Inflammatory macrophage treated with lipopolysaccharide for 4 hours (primary cell): ENCODE measurements around the gene BBOX1.
"Not testable (repeated sequence)": the region's sequence is repeated elsewhere in the genome, so short reads cannot be mapped to it uniquely, and the experiment has no call there.

Experiments
- DNase-seq: peaks from one replicate; pipeline ENCODE4 v3.0.0-alpha.2; 2020

The BBOX1 gene

GRCh38 chr11:27084518-27084917, 43.9 kb downstream of the BBOX1 start:
- no peak for DNase-seq

GRCh38 chr11:27085111-27085510, 44.5 kb downstream of the BBOX1 start:
- no peak for DNase-seq

- DNase-seq: no peak
These were observed 45.0 kb downstream of the BBOX1 start for GRCh38 chr11:27085605-27086004.

GRCh38 chr11:27087432-27087831, 46.8 kb downstream of the BBOX1 start:
- no peak for DNase-seq

- DNase-seq: no peak
These were observed 47.7 kb downstream of the BBOX1 start for GRCh38 chr11:27088353-27088752.

GRCh38 chr11:27089746-27090145, 49.1 kb downstream of the BBOX1 start:
- DNase-seq: no peak

- not testable (repeated sequence) for DNase-seq
These were observed 49.8 kb downstream of the BBOX1 start for GRCh38 chr11:27090357-27090948.

GRCh38 chr11:27094120-27094519, 53.5 kb downstream of the BBOX1 start:
- DNase-seq: no peak

- DNase-seq: no peak
These were observed 54.4 kb downstream of the BBOX1 start for GRCh38 chr11:27095059-27095458.

- no peak for DNase-seq
These were observed 55.3 kb downstream of the BBOX1 start for GRCh38 chr11:27095887-27096286.

GRCh38 chr11:27097551-27097950, 56.9 kb downstream of the BBOX1 start:
- no peak for DNase-seq

- no peak for DNase-seq
These were observed 59.9 kb downstream of the BBOX1 start for GRCh38 chr11:27100534-27100933.

- DNase-seq: no peak
These were observed 66.9 kb downstream of the BBOX1 start for GRCh38 chr11:27107548-27107947.

- no peak for DNase-seq
These were observed 68.2 kb downstream of the BBOX1 start for GRCh38 chr11:27108809-27109208.

GRCh38 chr11:27111896-27112295, 71.3 kb downstream of the BBOX1 start:
- DNase-seq: no peak

- DNase-seq: no peak
These were observed 72.3 kb downstream of the BBOX1 start for GRCh38 chr11:27112946-27113345.

GRCh38 chr11:27115051-27115650, 74.5 kb downstream of the BBOX1 start:
- DNase-seq: no peak

- no peak for DNase-seq
These were observed 76.1 kb downstream of the BBOX1 start for GRCh38 chr11:27116684-27117083.

GRCh38 chr11:27118371-27118770, 77.8 kb downstream of the BBOX1 start:
- no peak for DNase-seq

GRCh38 chr11:27118949-27119348, 78.3 kb downstream of the BBOX1 start:
- DNase-seq: no peak

GRCh38 chr11:27119396-27119795, 78.8 kb downstream of the BBOX1 start:
- no peak for DNase-seq

GRCh38 chr11:27120211-27120610, 79.6 kb downstream of the BBOX1 start:
- no peak for DNase-seq

- no peak for DNase-seq
These were observed 81.4 kb downstream of the BBOX1 start for GRCh38 chr11:27122001-27122400.

- DNase-seq: no peak
These were observed 84.1 kb downstream of the BBOX1 start for GRCh38 chr11:27124514-27125264.
